Natural killer cell (primary cell): ENCODE data around the gene S1PR4. TPM values are rescaled to one million over a fixed set of nuclear protein-coding genes. Genes with fewer than 3 reads are reported as not detected.

Source experiments
- ATAC-seq, 3 donors: fragments of 150-1000 bp in 2 of 3; fragments of 200-7000 bp in 1 of 3; cut with Tn5 transposase; 1 replicate in 1 of 3; 2 replicates in 2 of 3; pipeline ENCODE4 v1.10.0; 2021; ENCODE audit warnings: mild to moderate bottlenecking in 2 of 3, moderate library complexity in 2 of 3
- DNase-seq, 2 donors: peaks; one replicate each; pipeline versions ENCODE4 v3.0.0 to v3.0.0-alpha.2; 2013 to 2021; ENCODE audit warnings: mixed read lengths in 1 of 2
- H3K27ac ChIP-seq: one replicate; pipeline ENCODE4 v1.5.1; 2013; ENCODE audit warnings: mild to moderate bottlenecking, low read length
- H3K27me3 ChIP-seq: one replicate; pipeline ENCODE4 v1.6.1; 2013; ENCODE audit warnings: low read length; ENCODE audit not compliant: control insufficient read depth, insufficient read depth
- H3K36me3 ChIP-seq: one replicate; pipeline ENCODE4 v1.6.1; 2013; ENCODE audit warnings: low read length; ENCODE audit not compliant: control insufficient read depth, insufficient read depth
- H3K4me1 ChIP-seq: one replicate; pipeline ENCODE4 v1.6.1; 2013; ENCODE audit warnings: low read length; ENCODE audit not compliant: control insufficient read depth, insufficient read depth
- H3K4me3 ChIP-seq: one replicate; pipeline ENCODE4 v1.5.1; 2013; ENCODE audit warnings: low read length
- H3K9me3 ChIP-seq: one replicate; pipeline ENCODE4 v1.6.1; 2013; ENCODE audit warnings: low read length; ENCODE audit not compliant: control insufficient read depth, insufficient read depth
- H3K27ac Mint-ChIP-seq, 2 donors: one replicate each; pipeline ENCODE4 v1.8.0; 2022; ENCODE audit warnings: mild to moderate bottlenecking in 2 of 2, mixed read lengths in 2 of 2, moderate library complexity in 1 of 2
- H3K27me3 Mint-ChIP-seq, 2 donors: one replicate each; pipeline ENCODE4 v1.8.0; 2022; ENCODE audit warnings: low read depth in 2 of 2, mixed read lengths in 2 of 2
- H3K36me3 Mint-ChIP-seq: one replicate; pipeline ENCODE4 v1.8.0; 2022; ENCODE audit warnings: mixed read lengths
- H3K4me1 Mint-ChIP-seq, 2 donors: one replicate each; pipeline ENCODE4 v1.8.0; 2022; ENCODE audit warnings: mixed read lengths in 2 of 2
- H3K4me3 Mint-ChIP-seq: one replicate; pipeline ENCODE4 v1.8.0; 2022; ENCODE audit warnings: mild to moderate bottlenecking, moderate library complexity, mixed read lengths
- H3K9me3 Mint-ChIP-seq, 2 donors: one replicate each; pipeline ENCODE4 v1.8.0; 2022; ENCODE audit warnings: mixed read lengths in 2 of 2
- WGBS: methylation state at CpG from one replicate; pipeline ENCODE4 v1.1.7; 2013; ENCODE audit warnings: missing lambda C conversion rate; ENCODE audit not compliant: insufficient coverage; 5-methylcytosine and 5-hydroxymethylcytosine counted together
- intact Hi-C: fragments of 100-400 bp; cut with micrococcal nuclease; formaldehyde crosslinking; loops from one replicate; pipeline ENCODE4 v1.14.2; 2022
- total RNA-seq, 4 donors: library from RNA; stranded (reverse); fragments of 120-200 nt in 1 of 4; gene quantifications; one replicate each; pipeline versions ENCODE4 v1.2.3 to v1.2.4, GENCODE V29; 2013 to 2022
- TF ChIP-seq, protein P1 (sequence below): fragments of 200-600 bp; IDR thresholded peaks from one replicate; pipeline ENCODE4 v1.8.0; 2022; ENCODE audit warnings: antibody characterized with exemption

S1PR4 gene
- total RNA-seq, 3 donors from 2014 or later (not counting 1 experiment from before 2014, with no cell fraction given) = 37.1 to 60.4 (median 51.7) TPM

DNA sequence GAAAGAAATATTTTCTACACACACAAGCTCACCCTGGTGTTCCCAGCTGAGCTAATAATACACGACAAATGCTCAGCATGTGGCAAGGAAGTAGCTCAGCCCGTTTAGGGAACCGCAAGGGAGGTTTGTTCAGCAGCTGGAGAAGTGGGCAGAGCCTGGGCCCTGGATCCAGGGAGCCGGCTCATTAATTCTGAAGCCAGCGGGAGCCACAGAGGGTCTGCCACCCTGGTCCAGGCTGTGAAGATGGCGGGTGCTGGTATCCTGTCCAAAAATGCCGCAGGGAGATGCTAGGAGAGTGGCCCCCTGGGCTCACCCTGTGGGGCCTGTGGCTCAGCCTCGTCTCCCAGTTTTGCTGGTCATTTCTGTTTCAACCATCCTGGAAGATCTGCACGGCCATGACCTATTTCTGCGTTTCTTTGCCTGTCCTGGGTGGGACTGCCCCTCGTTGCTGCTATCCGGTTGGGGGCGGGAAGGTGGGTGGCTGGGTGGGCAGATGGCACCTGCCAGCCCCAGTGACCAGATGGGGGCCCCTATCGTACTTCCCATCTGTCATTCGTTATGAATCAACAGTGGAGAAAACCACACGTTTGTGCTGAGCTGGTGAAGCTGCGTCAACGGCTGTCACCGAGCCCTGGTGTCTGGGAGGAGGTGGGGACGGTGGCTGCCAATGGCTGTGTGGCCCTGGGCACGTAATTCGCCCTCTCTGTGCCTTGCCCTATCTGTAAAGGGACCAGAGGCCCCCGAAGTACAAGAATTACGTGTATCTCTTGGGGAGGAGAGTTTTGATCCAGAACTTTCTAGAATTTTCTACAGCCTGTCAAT, 45.4 kb upstream of the S1PR4 start:
- TF ChIP-seq, protein P1, sequence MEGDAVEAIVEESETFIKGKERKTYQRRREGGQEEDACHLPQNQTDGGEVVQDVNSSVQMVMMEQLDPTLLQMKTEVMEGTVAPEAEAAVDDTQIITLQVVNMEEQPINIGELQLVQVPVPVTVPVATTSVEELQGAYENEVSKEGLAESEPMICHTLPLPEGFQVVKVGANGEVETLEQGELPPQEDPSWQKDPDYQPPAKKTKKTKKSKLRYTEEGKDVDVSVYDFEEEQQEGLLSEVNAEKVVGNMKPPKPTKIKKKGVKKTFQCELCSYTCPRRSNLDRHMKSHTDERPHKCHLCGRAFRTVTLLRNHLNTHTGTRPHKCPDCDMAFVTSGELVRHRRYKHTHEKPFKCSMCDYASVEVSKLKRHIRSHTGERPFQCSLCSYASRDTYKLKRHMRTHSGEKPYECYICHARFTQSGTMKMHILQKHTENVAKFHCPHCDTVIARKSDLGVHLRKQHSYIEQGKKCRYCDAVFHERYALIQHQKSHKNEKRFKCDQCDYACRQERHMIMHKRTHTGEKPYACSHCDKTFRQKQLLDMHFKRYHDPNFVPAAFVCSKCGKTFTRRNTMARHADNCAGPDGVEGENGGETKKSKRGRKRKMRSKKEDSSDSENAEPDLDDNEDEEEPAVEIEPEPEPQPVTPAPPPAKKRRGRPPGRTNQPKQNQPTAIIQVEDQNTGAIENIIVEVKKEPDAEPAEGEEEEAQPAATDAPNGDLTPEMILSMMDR = no peak
- H3K4me3 Mint-ChIP-seq = peak overlapping the region; percentile 74
- DNase-seq = peak; percentile 72 to 88
- Histone ChIP-seq H3K9me3 (no peaks in the 10 kb centered on the region), H3K27me3 (peaks cover 2% of the 10 kb centered on the region), H3K4me1 (peaks cover 30% of the 10 kb centered on the region), H3K36me3 (no peaks in the 10 kb centered on the region), H3K4me3 (no peak overlapping the region), H3K27ac (peak overlapping the region; percentile 80)
- peak; percentile 92 to 95 (median 93) for ATAC-seq
- H3K27me3 Mint-ChIP-seq = peaks cover 5 to 8% of the 10 kb centered on the region in 2 donors
- H3K9me3 Mint-ChIP-seq = no peaks in the 10 kb centered on the region
- H3K27ac Mint-ChIP-seq = peak overlapping the region; percentile 82 to 92
- intact Hi-C loops = loop anchor here (5.0 kb wide), 1 partner anchor 44 kb away; the partner anchor contains the start of gene S1PR4
- peaks cover 12 to 16% of the 10 kb centered on the region in 2 donors for H3K4me1 Mint-ChIP-seq
- no peaks in the 10 kb centered on the region for H3K36me3 Mint-ChIP-seq
- 2% methylated on average over 24 of the region's 24 CpGs for WGBS

DNA sequence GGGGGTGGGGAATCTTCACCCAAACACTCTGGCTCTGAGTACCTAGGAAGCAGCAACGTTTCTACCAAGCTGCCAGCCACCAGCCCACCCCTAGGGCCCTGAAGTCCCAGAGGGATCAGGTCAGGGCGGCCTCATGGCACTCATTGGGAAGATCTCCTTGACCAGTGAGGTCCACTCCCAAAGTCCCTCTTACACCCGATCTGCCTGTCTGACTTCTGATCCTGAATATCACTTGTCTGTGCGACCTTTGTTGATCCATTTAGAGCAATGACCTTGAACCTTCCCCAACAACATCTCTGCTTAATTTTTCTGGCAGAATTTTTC, 44.8 kb upstream of the S1PR4 start:
- Histone ChIP-seq H3K36me3 (no peaks in the 10 kb centered on the region), H3K4me3 (no peak overlapping the region), H3K9me3 (no peaks in the 10 kb centered on the region), H3K27me3 (peaks cover 2% of the 10 kb centered on the region), H3K27ac (peak overlapping the region; percentile 80), H3K4me1 (peaks cover 30% of the 10 kb centered on the region)
- Mint-ChIP-seq H3K9me3 (no peaks in the 10 kb centered on the region), H3K4me3 (peak overlapping the region; percentile 74), H3K4me1 (peaks cover 12 to 16% of the 10 kb centered on the region in 2 donors), H3K27ac (peak overlapping the region; percentile 82 to 92), H3K36me3 (no peaks in the 10 kb centered on the region), H3K27me3 (peaks cover 5 to 8% of the 10 kb centered on the region in 2 donors)
- TF ChIP-seq, protein P1 = no peak
- 61% methylated on average over 4 of the region's 4 CpGs for WGBS
- no peak for DNase-seq
- no peak for ATAC-seq
- intact Hi-C loops = loop anchor here (5.0 kb wide), 1 partner anchor 44 kb away; the partner anchor contains the start of gene S1PR4

DNA sequence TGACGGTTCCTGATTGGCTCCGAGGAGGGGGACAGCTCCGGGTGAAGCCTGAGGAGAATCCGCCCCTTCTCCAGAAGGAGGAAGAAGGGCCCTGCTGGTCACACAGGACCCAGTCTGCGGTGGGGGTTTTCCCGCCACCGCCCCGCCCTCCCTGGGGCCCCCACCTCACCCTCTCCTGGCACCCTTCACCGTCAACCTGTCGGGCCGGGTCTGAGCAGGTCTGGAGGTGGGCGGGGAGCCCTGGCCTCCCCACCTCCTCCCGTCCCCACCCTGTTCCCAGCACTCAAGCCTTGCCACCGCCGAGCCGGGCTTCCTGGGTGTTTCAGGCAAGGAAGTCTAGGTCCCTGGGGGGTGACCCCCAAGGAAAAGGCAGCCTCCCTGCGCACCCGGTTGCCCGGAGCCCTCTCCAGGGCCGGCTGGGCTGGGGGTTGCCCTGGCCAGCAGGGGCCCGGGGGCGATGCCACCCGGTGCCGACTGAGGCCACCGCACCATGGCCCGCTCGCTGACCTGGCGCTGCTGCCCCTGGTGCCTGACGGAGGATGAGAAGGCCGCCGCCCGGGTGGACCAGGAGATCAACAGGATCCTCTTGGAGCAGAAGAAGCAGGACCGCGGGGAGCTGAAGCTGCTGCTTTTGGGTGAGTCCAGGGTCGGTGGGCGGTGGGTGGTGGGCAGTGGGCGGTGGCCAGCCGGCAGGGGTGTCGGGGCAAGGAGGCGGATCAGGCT, 42.4 kb upstream of the S1PR4 start, which contains the start of gene GNA15:
GNA15 (plus strand) TSS at position 73 of the 723 bp plus-strand sequence; CDS start at position 491, 418 bp downstream.
- no peaks in the 10 kb centered on the region for H3K9me3 ChIP-seq
- Mint-ChIP-seq H3K27ac (no peak within 1 kb of the TSS), H3K4me1 (peaks cover 12 to 23% of the 10 kb centered on the region in 2 donors), H3K27me3 (peaks cover 8 to 10% of the 10 kb centered on the region in 2 donors), H3K4me3 (no peak within 1 kb of the TSS), H3K36me3 (no peaks in the 10 kb centered on the region), H3K9me3 (peaks cover 0 to 6% of the 10 kb centered on the region in 2 donors)
- H3K36me3 ChIP-seq = no peaks in the 10 kb centered on the region
- no peak within 1 kb of the TSS for H3K27ac ChIP-seq
- H3K27me3 ChIP-seq = peaks cover 2% of the 10 kb centered on the region
- ATAC-seq = peak; percentile 22 to 55 (median 32)
- TF ChIP-seq, protein P1 = no peak
- H3K4me3 ChIP-seq = peak within 1 kb of the TSS; percentile 35
- WGBS = 9% methylated on average over 40 of the region's 40 CpGs
- intact Hi-C loops = no loop called here
- H3K4me1 ChIP-seq = peaks cover 35% of the 10 kb centered on the region
- DNase-seq = peak in 1 of 2 donors; percentile 65
